ENCODE measurements around the gene ST3GAL6.

Gene ST3GAL6

DNA sequence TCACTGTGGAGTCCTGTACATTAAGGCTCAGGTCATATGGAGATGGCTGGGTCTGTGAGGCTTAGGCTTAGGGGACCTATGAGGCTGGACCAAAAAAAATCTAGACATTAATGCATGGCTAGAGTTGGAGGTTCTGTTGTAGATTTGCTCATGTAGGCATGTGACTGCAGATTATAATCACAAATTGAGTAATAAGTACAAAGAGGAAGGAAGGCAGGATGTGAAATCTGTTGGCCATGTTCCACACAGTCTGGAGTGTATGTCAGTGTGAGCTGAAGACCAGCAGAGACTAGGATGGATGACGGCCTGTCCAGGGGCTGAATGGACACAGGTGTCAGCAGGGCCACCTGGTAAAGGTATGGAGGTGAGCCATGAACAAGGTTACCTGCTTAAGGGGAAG is at the start of gene ST3GAL6:
Gene ST3GAL6, plus strand, starts transcription at position 265 of the 400 bp plus-strand sequence. CDS start 5,101 bp downstream, outside the sequence.
- DNase-seq (ENCODE audit: low read depth): no peak

DNA sequence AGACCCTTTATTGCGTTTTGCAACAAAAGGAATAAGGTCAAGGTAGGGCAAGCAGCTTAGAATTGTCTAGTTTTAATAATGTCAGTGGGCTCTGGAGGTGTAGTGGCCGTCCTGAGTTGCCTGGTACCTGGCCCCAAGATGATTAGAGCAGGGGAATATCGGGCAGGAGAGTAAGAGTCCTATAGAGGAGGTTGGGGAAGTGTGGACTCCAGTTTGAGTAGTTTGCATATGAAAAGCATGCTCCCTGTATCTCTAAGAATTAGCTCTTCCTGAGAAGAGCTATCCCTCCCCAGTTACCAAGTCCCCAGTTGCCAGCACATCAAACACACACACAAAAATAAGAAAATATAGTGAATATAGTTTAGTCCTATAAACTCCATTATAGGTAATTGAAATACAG is 49.2 kb upstream of the ST3GAL6 start:
- no peak for DNase-seq (ENCODE audit: low read depth)

DNA sequence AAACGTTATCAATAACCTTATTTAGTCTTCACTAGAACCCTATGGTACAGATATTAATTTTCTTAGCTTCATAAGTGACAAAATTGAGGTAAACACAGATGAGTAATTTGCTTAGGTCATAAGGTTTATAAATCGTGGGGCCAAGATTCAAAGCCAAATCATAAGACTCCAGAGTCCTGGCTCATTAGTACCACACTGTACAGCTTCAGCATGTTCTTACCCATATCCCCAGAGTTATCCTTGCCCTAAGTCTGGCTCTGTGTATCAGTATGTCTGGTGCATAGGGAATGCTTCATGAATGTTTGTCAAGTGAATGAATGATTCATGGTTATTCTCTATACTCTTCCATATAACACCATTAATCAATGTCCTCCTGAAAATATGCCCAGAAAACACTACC is 45.6 kb upstream of the ST3GAL6 start:
- no peak for DNase-seq (ENCODE audit: low read depth)

- no peak for DNase-seq (ENCODE audit: low read depth)
Measured at GRCh38 chr3:98718730-98719129, 44.4 kb upstream of the ST3GAL6 start.

DNA sequence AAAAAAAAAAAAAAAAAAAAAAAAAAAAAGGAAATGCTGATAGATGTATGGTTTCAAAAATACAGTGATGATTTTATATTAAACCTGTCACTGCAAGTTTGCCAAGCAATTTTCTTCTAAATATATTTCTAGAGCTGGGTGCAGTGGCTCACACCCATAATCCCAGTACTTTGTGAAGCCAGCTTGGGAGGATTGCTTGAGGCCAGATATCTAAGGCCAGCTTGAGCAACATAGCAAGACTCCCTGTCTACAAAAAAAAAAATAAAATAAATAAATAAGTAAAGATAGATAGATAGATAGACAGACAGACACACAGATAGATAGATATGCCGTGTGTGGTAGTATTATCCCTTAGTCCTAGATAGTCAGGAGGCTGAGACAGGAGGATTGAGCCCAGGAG is 41.4 kb upstream of the ST3GAL6 start:
- DNase-seq (ENCODE audit: low read depth): no peak

DNA sequence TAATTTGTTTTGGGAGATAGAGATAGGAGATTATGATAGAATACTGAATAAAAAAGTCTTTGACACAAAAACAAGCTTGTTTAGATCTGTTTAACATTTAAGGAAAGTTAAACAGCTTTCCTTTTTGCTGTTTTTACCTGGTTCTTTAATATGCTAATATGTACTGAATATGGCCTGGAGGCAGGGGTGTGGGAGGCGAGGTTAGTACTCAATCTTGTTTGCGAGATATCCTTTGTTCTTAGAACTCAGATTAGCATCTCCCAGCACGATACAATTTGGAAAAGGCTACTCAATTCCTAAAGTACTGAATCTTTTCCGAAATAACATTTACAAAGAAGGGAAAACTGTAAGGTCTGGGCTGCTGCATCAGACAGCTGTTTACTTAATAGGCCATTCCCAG is 40.8 kb upstream of the ST3GAL6 start:
- DNase-seq (ENCODE audit: low read depth): no peak

GRCh38 chr3:98725352-98725751 is 37.8 kb upstream of the ST3GAL6 start:
- no peak for DNase-seq (ENCODE audit: low read depth)

DNA sequence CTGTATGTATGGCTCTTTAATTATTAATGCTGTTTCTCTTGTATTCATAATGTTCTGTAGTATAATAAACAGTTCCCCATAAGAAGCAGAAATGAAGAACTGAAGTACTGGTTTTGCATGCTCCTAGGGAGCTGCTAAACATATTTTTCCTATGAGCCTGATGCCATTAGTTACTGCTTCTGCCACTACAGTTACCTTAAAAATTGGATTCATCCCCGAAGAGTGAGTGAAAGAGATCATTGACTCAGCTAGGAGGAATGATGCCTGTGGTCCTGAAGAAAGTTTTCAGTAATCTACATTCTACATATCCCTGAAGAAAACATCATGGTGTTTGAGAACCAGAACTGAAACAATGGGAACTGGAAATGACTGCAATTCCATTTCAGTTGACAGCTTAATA is 37.1 kb upstream of the ST3GAL6 start:
- no peak for DNase-seq (ENCODE audit: low read depth)

DNA sequence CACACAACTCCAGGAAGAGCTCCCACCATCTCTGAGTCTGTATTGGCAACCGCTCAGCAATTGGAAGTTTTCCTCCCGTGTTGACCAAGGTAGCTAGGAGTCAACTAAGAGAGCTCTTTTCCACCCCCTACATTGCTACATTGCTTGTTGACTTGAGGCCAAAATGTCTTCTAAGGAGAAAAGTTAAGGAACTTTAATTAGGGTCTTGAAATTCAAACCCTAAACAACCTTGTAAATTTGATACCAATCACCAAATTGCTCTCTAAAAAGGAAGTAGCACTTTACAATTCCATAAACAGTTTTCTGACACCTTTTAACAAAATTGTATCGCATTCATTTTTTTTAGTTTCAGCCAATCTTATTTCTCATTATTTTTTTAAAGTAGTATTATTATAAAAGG is 35.5 kb upstream of the ST3GAL6 start:
- no peak for DNase-seq (ENCODE audit: low read depth)

DNA sequence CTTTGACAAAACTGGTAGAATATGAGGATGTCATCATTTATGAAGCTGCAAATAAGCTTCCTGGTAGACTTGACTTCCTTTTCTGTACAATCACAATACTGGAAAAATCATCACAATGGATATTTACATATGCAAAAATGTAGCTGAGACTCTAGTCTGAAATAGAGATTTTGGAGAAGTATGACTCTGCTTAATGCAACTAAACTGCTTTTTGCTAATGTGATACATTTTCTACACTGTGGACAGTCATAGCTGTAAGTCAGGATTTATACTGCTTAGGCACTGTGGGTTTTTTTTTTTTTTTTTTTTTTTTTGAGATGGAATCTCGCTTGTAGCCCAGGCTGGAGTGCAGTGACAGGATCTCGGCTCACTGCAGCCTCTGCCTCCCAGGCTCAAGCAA is 34.5 kb upstream of the ST3GAL6 start:
- no peak for DNase-seq (ENCODE audit: low read depth)

DNA sequence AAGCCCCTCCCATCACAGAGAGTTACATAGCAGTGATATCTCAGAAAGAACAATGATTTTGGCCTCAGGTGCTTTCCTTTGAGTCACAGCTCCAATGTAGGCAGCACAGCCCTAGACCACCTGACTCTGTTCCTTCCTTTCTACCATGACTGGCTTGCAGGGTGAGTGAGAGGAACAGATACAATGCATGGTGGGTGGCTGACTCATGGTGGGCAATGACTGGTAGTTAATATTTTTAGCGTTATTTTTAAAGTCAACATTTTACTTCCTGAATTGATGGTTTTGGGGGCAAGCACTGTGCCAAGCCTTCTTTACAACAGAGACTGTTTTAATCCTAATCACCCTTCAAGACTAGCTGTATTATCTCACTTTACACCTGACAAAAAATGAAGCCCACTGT is 32.8 kb upstream of the ST3GAL6 start:
- DNase-seq (ENCODE audit: low read depth): no peak

DNA sequence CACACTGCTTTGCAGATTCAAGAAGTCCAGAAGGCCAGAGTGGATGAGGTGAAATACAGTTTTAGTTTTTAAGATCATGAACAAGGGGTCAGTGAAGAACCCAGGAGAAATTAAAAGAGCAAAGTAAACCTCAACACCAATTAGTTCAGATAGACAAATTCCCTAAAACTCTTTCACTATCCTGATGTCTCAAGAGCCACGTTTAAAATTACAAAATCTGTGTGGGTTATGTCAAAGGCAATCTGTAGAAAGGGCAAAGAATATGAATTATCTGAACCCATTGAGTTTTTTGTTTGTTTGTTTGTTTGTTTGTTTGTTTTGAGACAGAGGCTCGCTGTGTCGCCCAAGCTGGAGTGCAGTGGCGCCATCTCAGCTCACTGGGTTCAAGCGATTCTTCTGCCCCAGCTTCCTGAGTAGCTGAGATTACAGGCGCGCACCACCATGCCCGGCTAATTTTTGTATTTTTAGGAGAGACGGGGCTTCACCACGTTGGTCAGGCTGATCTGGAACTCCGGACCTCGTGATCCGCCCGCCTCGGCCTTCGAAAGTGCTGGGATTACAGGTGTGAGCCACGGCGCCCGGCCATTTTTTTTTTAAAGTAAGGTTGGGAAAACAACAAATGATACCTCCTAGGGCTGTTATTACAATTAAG is 32.1 kb upstream of the ST3GAL6 start:
- DNase-seq (ENCODE audit: low read depth): no peak

DNA sequence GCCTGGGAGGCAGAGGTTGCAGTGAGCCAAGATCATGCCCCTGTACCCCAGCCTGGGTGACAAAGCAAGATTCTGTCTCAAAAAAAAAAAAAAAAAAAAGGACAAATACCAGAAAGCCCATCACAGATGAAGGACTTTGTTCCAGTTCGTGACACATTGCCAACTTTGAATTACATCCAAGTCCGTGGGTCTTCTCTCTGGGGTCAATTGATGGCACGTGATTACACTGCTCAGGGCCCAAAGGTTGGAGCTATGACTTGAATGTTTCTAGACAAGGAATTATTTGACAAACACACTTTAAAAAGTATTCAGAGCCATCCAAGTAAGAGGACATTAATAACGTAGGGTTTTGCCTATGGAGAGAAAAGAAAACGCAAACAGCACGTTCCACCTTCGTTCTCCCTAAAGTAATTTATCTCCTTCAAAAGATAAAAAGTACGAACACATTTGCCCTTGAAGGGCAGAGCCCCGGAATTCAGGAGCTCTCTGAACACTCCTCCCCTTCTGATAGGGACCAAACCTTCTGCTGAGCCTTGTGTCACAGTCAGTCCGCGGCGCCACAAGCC is 31.3 kb upstream of the ST3GAL6 start:
- no peak for DNase-seq (ENCODE audit: low read depth)

DNA sequence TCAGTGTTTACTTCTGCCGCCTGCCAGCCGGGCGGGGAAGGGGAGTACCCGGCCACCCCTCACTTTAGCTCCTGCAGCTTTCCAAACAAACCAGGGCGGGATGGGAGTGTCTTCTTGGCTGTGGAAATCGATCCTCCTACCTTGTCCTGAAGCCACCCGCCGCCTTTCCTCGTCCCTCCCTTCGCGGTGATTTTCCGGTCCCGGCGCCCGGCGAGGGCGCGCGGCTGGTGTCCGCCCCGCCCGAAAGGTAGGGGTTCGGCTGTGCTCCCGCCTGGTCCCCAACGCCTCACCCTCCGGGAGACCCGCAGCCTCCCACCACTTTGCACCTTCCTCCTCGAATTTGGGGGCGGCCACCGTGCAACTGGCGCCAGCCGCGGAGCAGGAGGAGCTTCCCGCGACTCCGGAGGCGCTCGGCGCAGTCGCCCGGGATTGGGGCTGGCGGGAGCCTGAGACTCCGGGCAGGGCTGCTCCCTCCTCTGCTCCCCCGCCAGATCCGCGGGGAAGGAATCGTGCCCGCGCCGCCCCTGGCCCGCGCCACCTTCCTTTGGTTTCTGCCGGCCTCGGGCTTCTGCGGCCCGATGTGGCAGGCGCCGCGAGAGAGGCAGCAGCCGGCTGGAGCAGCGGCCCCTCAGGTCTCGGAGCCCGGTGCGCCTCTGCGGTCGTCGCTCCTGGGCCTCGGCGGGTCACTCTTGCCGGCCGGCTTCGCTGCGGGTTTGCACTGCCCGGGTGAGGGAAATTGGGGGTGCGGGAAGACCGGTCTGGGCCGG is 30.7 kb upstream of the ST3GAL6 start:
- no peak for DNase-seq (ENCODE audit: low read depth)

DNA sequence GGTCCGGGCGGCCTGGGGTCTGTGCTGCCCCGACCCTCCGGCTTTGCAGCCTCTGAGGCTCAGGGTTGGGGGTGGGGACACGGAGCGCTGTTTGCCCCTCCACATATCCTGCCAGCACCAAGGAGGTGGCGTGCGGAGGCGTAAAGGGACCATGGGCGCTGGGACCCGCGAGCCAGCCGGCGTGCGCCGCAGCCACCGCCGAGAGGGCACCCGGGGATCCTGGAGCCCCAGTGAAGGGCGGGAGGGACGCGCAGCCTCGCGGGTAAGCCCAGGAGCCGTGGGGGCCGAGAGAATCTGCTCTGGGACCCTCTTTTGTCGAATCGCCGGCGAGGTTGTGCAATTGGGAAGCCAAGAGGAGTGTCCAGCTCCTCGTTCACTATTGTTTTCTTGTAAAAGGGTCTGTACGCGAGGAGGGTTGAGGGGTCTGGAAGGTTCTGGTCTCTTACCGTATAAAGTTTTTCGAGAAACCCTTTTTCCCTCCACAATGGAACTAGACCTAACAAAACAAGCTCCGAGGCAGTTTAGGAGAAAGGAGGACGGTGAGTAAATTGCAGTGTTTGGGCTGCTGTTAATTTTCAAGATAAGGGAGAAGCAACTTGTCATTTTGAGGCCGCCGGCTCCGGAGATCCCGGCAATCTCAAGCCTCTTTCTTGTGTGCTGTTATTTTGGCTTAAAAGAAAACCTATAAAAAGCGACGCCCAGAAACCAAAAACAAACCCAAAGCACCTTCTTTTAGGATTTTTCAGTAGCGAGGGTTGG is 29.9 kb upstream of the ST3GAL6 start:
- no peak for DNase-seq (ENCODE audit: low read depth)

DNA sequence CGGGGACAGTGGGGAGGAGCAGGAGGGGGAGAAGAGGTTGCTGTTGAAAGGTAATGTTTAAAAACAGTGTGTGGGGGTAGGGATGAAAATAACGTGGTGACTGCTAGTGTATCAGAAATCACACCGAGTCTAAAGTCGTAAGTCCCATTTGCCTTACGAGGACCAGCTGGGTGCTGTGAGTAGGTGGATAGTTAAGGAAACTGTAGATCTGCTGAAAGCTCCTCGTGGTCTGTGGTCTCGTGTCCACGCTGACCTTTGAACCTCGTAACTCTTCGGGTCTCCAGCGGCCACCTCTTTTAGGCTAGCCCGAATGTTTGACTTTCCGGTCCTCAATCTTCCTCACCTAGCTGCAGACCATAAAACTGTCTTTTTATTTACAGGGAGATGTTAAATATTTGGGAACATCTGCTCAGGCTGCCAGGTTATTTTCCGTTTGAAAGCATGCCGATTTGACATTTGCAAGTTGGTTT is 29.3 kb upstream of the ST3GAL6 start:
- DNase-seq (ENCODE audit: low read depth): no peak

GRCh38 chr3:98734306-98734705 is 28.8 kb upstream of the ST3GAL6 start:
- no peak for DNase-seq (ENCODE audit: low read depth)

DNA sequence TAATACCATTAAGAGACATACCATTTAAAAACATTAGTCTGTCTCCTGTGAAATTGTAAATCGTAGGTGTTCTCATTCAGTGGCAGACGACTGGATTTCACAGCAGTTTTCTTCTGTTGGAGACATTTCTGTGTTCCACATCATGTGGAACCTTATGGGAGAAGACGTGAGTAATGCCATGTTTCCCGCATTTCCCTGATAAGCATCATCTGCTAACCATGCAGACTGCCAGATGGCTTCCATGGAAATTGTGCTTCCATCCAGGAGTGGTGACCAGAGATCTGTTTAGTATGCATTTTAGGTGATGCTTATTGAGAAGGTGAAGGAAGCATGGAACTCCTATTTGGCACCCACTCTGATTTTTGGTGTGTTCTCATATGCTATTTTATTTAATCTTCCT is 28.4 kb upstream of the ST3GAL6 start:
- no peak for DNase-seq (ENCODE audit: low read depth)

GRCh38 chr3:98735296-98735695 is 27.8 kb upstream of the ST3GAL6 start:
- no peak for DNase-seq (ENCODE audit: low read depth)

DNA sequence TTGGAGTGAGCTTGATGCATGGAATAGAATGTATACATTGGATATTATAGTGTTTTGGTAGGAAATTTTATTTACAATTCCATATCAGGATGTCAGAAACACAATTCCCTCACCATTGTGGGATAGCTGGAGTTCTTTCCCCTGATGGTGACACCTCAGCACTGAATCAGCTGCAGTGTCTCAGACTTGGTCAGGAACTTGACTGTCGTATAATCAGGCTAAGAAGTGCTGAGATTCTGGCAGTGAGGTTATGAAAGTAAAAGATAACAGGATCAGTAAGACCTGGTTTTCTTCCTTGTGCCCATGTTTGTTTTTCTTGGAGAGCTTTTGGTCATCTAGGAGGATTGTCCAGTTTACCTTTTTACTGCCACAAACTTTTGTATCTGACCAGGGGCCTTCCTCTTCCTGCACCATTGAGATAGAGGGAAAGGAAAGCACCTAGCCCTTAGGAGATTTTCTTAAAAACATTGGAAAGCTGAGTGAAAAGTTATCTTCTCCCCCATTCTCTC is 27.3 kb upstream of the ST3GAL6 start:
- no peak for DNase-seq (ENCODE audit: low read depth)

DNA sequence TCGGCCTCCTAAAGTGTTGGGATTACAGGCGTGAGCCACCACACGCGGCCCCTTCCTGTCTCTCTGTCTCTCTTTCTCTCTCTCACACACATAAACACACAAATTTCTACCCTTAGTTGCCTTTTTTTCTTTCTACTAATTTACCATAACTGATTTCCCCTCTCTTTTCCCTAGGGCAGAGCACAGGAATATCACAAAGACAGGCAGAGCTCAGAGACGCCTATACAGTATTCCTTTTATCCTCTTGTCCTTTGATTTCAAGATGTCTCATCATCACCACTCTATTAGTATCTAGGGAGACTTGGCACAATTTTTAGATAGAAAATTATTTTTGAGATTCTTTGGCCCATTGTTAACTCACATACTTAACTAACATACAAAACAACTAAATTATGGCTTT is 25.8 kb upstream of the ST3GAL6 start:
- no peak for DNase-seq (ENCODE audit: low read depth)

DNA sequence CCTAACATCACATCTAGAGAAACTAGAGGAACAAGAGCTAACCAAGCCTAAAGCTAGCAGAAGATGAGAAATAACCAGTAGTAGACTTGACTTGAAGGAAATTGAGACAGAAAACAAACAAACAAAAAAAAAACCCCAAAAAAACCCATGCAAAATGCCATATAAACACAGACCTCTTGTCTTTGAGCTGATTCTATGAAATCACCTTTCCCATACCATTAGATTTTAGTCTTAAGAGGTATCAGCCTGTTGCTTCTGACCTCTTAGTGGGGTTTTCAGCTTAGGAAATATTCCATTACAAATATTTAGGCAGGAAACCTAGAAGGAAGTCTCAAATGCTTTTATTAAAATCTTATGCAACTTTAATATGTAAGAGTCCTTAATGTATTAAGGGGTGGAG is 23.9 kb upstream of the ST3GAL6 start:
- no peak for DNase-seq (ENCODE audit: low read depth)
